Keratinocyte (primary cell): Measurements from ENCODE around the gene MRPL49.

Experiments used
- CTCF ChIP-seq, 3 experiments: IDR thresholded peaks in 1 of 3; conservative IDR thresholded peaks in 1 of 3; optimal IDR thresholded peaks in 1 of 3; 2 replicates in 2 of 3; 3 replicates in 1 of 3; pipeline versions ENCODE3 to v1.5.1; 2011; ENCODE audit warnings: low read length in 3 of 3, mild to moderate bottlenecking in 3 of 3, moderate library complexity in 2 of 3, control low read depth in 1 of 3, inconsistent platforms in 1 of 3; ENCODE audit not compliant: insufficient read depth in 2 of 3; ENCODE audit errors: extremely low read depth in 1 of 3
- EZH2 ChIP-seq: IDR thresholded peaks from one replicate; pipeline ENCODE4 v1.6.1; 2012; ENCODE audit warnings: inconsistent platforms, mild to moderate bottlenecking, low read length, moderate library complexity

DNA sequence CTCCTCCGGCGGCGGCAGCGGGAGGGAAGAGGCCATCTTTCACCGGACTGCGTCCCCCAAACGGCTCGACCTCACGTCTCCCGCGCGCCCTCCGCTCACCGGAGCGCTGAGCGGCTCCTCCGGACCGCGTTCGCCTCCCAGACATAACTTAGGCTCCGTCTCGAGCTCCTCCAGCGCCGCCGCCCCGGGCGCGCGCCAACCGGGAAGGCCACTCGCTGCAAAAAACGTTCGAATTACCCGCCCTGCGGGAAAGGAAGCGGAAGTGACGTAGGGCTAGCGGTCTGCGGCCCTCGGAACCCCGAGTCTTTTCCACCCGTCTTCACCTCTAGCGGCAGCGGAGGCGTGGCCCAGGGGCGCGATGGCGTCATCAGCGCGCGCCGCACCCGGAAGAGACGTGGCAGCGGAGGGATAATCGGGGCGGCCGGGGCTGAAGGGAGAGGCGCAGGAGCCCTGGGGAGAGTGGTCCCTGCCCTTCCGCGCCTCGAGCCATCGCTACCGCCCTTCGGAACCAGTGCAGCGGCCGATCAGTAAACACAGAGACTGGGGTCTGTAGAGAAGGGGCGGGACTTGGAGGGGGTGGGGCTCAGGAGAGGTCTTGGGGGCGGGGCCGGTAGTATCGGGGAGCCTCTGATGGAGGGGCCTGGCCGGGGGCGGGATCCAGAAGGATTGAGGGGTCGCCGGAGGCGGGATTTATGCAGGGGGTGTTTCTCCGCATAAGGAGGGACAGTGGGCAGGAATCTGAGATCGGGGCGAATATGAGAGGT, 38.1 kb upstream of the MRPL49 start, which contains the start of the genes CDCA5 and ZFPL1:
- TF ChIP-seq CTCF (optimal IDR thresholded peaks at IDR 0.05 in 1 of 3, IDR thresholded peaks at IDR 0.05 in 1 of 3, conservative IDR thresholded peaks at IDR 0.05 in 1 of 3; ENCODE audit: extremely low read depth in 1 of 3, insufficient read depth in 2 of 3, low read length in 3 of 3) (no peak), EZH2 (no peak)
